Esophagus mucosa (tissue), 1 donor: ENCODE data around the gene CABP4. TPM values are rescaled to one million over a fixed set of nuclear protein-coding genes. Genes with fewer than 3 reads are reported as not detected.
A peak's percentile ranks its signal among the peaks of the same experiment; 100 is the strongest.
"Not testable (repeated sequence)": the region's sequence is repeated elsewhere in the genome, so short reads cannot be mapped to it uniquely, and the experiment has no call there.

Experiments used
- ATAC-seq: fragments of 200-7000 bp; cut with Tn5 transposase; one replicate; pipeline ENCODE4 v1.9.1; 2020
- total RNA-seq: library from RNA; stranded (reverse); gene quantifications from one replicate; pipeline ENCODE4 v1.2.4, GENCODE V29; 2023
- donor health status: DM: yes; HTN: yes; CAD: no.

Gene CABP4
- total RNA-seq, 1 donor from 2014 or later, result 0.24 TPM

- ATAC-seq, result no peak
Observed at GRCh38 chr11:67482275-67482826, 27.2 kb downstream of the CABP4 start.

GRCh38 chr11:67482827-67483798 lies 28.0 kb downstream of the CABP4 start, which contains the start of gene AIP:
TSS of gene AIP (plus strand) at chr11:67483026. CDS start at chr11:67483159, 133 bp downstream.
- peak; percentile 96 for ATAC-seq

- ATAC-seq, result no peak
Observed at GRCh38 chr11:67483831-67484665, 28.9 kb downstream of the CABP4 start.

GRCh38 chr11:67484847-67485311 lies 29.7 kb downstream of the CABP4 start:
- no peak for ATAC-seq

- not testable (repeated sequence) for ATAC-seq
Observed at GRCh38 chr11:67485873-67486361, 30.8 kb downstream of the CABP4 start.

- ATAC-seq, result no peak
Observed at GRCh38 chr11:67486481-67487195, 31.5 kb downstream of the CABP4 start.

GRCh38 chr11:67489203-67489884 lies 34.2 kb downstream of the CABP4 start:
- no peak for ATAC-seq

GRCh38 chr11:67489885-67490726 lies 35.0 kb downstream of the CABP4 start:
- ATAC-seq, result no peak

- no peak for ATAC-seq
Observed at GRCh38 chr11:67490727-67491065, 35.5 kb downstream of the CABP4 start.

GRCh38 chr11:67491276-67492068 lies 36.3 kb downstream of the CABP4 start:
- no peak for ATAC-seq

- ATAC-seq, result no peak
Observed at GRCh38 chr11:67492069-67492727, 37.0 kb downstream of the CABP4 start.

- no peak for ATAC-seq
Observed at GRCh38 chr11:67492801-67493547, 37.8 kb downstream of the CABP4 start.

GRCh38 chr11:67493548-67494370 lies 38.6 kb downstream of the CABP4 start:
- no peak for ATAC-seq

- no peak for ATAC-seq
Observed at GRCh38 chr11:67494371-67495233, 39.4 kb downstream of the CABP4 start.

GRCh38 chr11:67495234-67496005 lies 40.3 kb downstream of the CABP4 start:
- no peak for ATAC-seq
